GM23338 (cell line): ENCODE measurements around the gene ATG7. TPM values are rescaled to one million over a fixed set of nuclear protein-coding genes. Genes with fewer than 3 reads are reported as not detected.

Source experiments
- ATAC-seq: fragments of 200-7000 bp; cut with Tn5 transposase; 3 replicates; pipeline ENCODE4 v1.9.1; 2020
- DNase-seq: peaks from one replicate; pipeline ENCODE4 v3.0.0-alpha.2; 2015; ENCODE audit warnings: low spot score
- H2AFZ ChIP-seq: fragments of 200-600 bp; sonication (generic); 2 replicates; pipeline ENCODE4 v1.8.0; 2016; ENCODE audit warnings: antibody characterized with exemption, mild to moderate bottlenecking, moderate library complexity
- H3F3A ChIP-seq: fragments of 200-600 bp; sonication (generic); replicated peaks from 2 replicates; pipeline ENCODE4 v1.8.0; 2017; ENCODE audit warnings: antibody characterized with exemption, mixed run types, low read depth
- H3K27ac ChIP-seq: fragments of 200-600 bp; sonication (generic); 2 replicates; pipeline ENCODE4 v1.6.1; 2016; ENCODE audit warnings: low read depth
- H3K27me3 ChIP-seq: fragments of 200-600 bp; sonication (generic); 2 replicates; pipeline ENCODE4 v1.8.0; 2016; ENCODE audit warnings: mild to moderate bottlenecking, mixed run types, moderate library complexity; ENCODE audit not compliant: insufficient read depth
- H3K36me3 ChIP-seq: fragments of 200-600 bp; sonication (generic); 2 replicates; pipeline ENCODE4 v1.8.0; 2016; ENCODE audit warnings: mild to moderate bottlenecking; ENCODE audit not compliant: insufficient read depth
- H3K4me1 ChIP-seq: fragments of 200-600 bp; sonication (generic); 2 replicates; pipeline ENCODE4 v1.8.0; 2016; ENCODE audit warnings: mild to moderate bottlenecking, moderate library complexity; ENCODE audit not compliant: insufficient read depth
- H3K4me2 ChIP-seq: fragments of 200-600 bp; sonication (generic); 2 replicates; pipeline ENCODE4 v1.7.1; 2017; ENCODE audit warnings: mixed run types
- H3K4me3 ChIP-seq: fragments of 200-600 bp; sonication (generic); 2 replicates; pipeline ENCODE4 v1.6.1; 2016; ENCODE audit warnings: mixed run types
- H3K79me2 ChIP-seq: fragments of 200-600 bp; sonication (generic); replicated peaks from 2 replicates; pipeline ENCODE4 v1.8.0; 2017; ENCODE audit warnings: mild to moderate bottlenecking; ENCODE audit not compliant: insufficient read depth
- H3K9me2 ChIP-seq: fragments of 200-600 bp; sonication (generic); 2 replicates; pipeline ENCODE4 v1.8.0; 2017; ENCODE audit not compliant: insufficient read depth
- H4K20me1 ChIP-seq: fragments of 200-600 bp; sonication (generic); replicated peaks from 2 replicates; pipeline ENCODE4 v1.8.0; 2017; ENCODE audit warnings: mild to moderate bottlenecking; ENCODE audit not compliant: insufficient read depth
- H3K27ac Mint-ChIP-seq: 2 replicates; pipeline ENCODE4 v1.8.0; 2020; ENCODE audit warnings: inconsistent platforms, mild to moderate bottlenecking, moderate library complexity, mixed read lengths
- H3K27me3 Mint-ChIP-seq: 3 replicates; pipeline ENCODE4 v1.8.0; 2022; ENCODE audit warnings: low read depth, mild to moderate bottlenecking, moderate library complexity, mixed read lengths, inconsistent platforms; ENCODE audit not compliant: insufficient read depth, poor library complexity
- H3K36me3 Mint-ChIP-seq: 3 replicates; pipeline ENCODE4 v1.8.0; 2021; ENCODE audit warnings: low read depth, mild to moderate bottlenecking, inconsistent platforms, moderate library complexity, mixed read lengths
- H3K4me1 Mint-ChIP-seq: 3 replicates; pipeline ENCODE4 v1.8.0; 2020; ENCODE audit warnings: mild to moderate bottlenecking, inconsistent platforms, mixed read lengths
- H3K4me3 Mint-ChIP-seq: 3 replicates; pipeline ENCODE4 v1.8.0; 2021; ENCODE audit warnings: moderate library complexity, mild to moderate bottlenecking, inconsistent platforms, mixed read lengths
- H3K9me3 Mint-ChIP-seq: 3 replicates; pipeline ENCODE4 v1.8.0; 2020; ENCODE audit warnings: moderate library complexity, mild to moderate bottlenecking, inconsistent platforms, mixed read lengths
- CREB1 ChIP-seq: fragments of 250-450 bp; sonication (Bioruptor Pico); IDR thresholded peaks from 2 replicates; pipeline ENCODE4 v1.5.0; 2020; ENCODE audit warnings: low read depth, mild to moderate bottlenecking, moderate library complexity
- ETS1 ChIP-seq: IDR thresholded peaks from 2 replicates; pipeline ENCODE4 v1.6.1; 2016; ENCODE audit warnings: antibody characterized with exemption
- EZH2 ChIP-seq: fragments of 200-600 bp; sonication (generic); IDR thresholded peaks from one replicate; pipeline ENCODE4 v1.8.0; 2017; ENCODE audit warnings: antibody characterized with exemption, mild to moderate bottlenecking, low read depth; ENCODE audit not compliant: unreplicated experiment
- EZH2phosphoT487 ChIP-seq: fragments of 200-600 bp; sonication (generic); IDR thresholded peaks from one replicate; pipeline ENCODE4 v1.8.1; 2018; ENCODE audit warnings: antibody characterized with exemption; ENCODE audit not compliant: unreplicated experiment
- JUNB ChIP-seq: IDR thresholded peaks from one replicate; pipeline ENCODE4 v1.6.1; 2016; ENCODE audit warnings: antibody characterized with exemption; ENCODE audit not compliant: unreplicated experiment
- NANOG ChIP-seq: IDR thresholded peaks from 2 replicates; pipeline ENCODE4 v1.6.1; 2016; ENCODE audit warnings: antibody characterized with exemption, borderline replicate concordance
- POLR2AphosphoS5 ChIP-seq: IDR thresholded peaks from 2 replicates; pipeline ENCODE4 v1.6.1; 2016; ENCODE audit warnings: antibody characterized with exemption, low read depth
- REST ChIP-seq: IDR thresholded peaks from one replicate; pipeline ENCODE4 v1.6.1; 2018; ENCODE audit warnings: antibody characterized with exemption; ENCODE audit not compliant: unreplicated experiment
- STAT1 ChIP-seq: IDR thresholded peaks from one replicate; pipeline ENCODE4 v1.6.1; 2016; ENCODE audit warnings: antibody characterized with exemption; ENCODE audit not compliant: unreplicated experiment
- ZNF114 ChIP-seq: fragments of 250-450 bp; sonication (Bioruptor Pico); IDR thresholded peaks from 2 replicates; pipeline ENCODE4 v1.5.0; 2020; ENCODE audit warnings: mild to moderate bottlenecking, moderate library complexity
- ZNF331 ChIP-seq: fragments of 250-450 bp; sonication (Bioruptor Pico); IDR thresholded peaks from 2 replicates; pipeline ENCODE4 v1.5.0; 2020; ENCODE audit warnings: low read depth, mild to moderate bottlenecking, moderate library complexity
- polyA plus RNA-seq: library from polyadenylated mRNA; unstranded; fragments of >200 nt; fragmentation: Nextera tagmentation; extraction: Ambion mirVana; gene quantifications from 2 replicates; pipeline ENCODE4 v1.2.1, GENCODE V29; 2016
- total RNA-seq: library from RNA; depleted of rRNA; stranded (reverse); fragments of >200 nt; shearing (Covaris generic); gene quantifications from 2 replicates; pipeline ENCODE4 v1.2.3, GENCODE V29; 2014
- TF ChIP-seq, protein P1 (sequence below), 2 experiments: fragments of 200-600 bp in 1 of 2; sonication (generic) in 1 of 2; conservative IDR thresholded peaks; 2 replicates each; pipeline versions ENCODE4 v1.5.1 to v1.6.1; 2016 to 2017; ENCODE audit warnings: antibody characterized with exemption in 2 of 2, low read depth in 2 of 2, mild to moderate bottlenecking in 2 of 2, moderate library complexity in 1 of 2
- TF ChIP-seq, protein P2 (sequence below): fragments of 250-450 bp; sonication (Bioruptor Pico); IDR thresholded peaks from 2 replicates; pipeline ENCODE4 v1.5.0; 2020; ENCODE audit warnings: mild to moderate bottlenecking, moderate library complexity

Gene ATG7
- total and polyA plus RNA-seq, 2 experiments from 2014 or later = 16.2 to 36.7 TPM

DNA sequence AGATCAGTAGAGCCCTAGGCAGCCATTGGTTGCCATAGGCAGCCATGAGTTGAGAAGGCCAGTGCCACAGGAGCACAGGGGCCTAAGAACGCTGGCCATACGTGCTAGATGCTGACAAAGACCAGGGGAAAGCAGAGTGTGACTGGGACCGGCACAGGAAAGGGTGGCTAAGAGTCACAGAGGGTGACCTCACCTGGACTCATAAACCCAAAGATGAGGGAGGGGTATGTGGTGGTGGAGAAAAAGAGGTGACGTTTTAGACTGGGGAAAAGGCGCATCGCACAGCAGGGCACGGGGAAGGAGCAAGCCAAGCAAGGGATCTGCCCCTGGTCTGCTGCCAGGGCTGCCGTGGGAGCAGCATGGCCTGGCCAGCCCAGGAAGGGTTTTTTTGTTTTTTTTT is 249.0 kb downstream of the ATG7 start:
- Mint-ChIP-seq H3K4me1 (peaks cover 7% of the 10 kb centered on the region; the same call in 2 of the 3 replicates), H3K4me3 (no peak overlapping the region), H3K27ac (peak overlapping the region; percentile 18; the same call in 1 of the 2 replicates), H3K36me3 (no peaks in the 10 kb centered on the region), H3K27me3 (peaks cover 6% of the 10 kb centered on the region), H3K9me3 (no peaks in the 10 kb centered on the region)
- ATAC-seq = no peak
- Histone ChIP-seq H3F3A (no peaks in the 10 kb centered on the region), H3K4me2 (no peak overlapping the region), H4K20me1 (no peaks in the 10 kb centered on the region), H3K4me3 (no peak overlapping the region), H3K27me3 (no peaks in the 10 kb centered on the region), H3K36me3 (no peaks in the 10 kb centered on the region), H3K27ac (no peak overlapping the region), H2AFZ (no peak overlapping the region), H3K9me2 (no peaks in the 10 kb centered on the region), H3K79me2 (no peaks in the 10 kb centered on the region), H3K4me1 (no peaks in the 10 kb centered on the region)
- TF ChIP-seq EZH2phosphoT487 (no peak), EZH2 (no peak), REST (no peak), CREB1 (no peak), STAT1 (no peak), JUNB (no peak), ZNF114 (CRISPR knock-in tag) (no peak), ETS1 (no peak), ZNF331 (no peak), NANOG (no peak), POLR2AphosphoS5 (no peak)
- TF ChIP-seq, protein P1, sequence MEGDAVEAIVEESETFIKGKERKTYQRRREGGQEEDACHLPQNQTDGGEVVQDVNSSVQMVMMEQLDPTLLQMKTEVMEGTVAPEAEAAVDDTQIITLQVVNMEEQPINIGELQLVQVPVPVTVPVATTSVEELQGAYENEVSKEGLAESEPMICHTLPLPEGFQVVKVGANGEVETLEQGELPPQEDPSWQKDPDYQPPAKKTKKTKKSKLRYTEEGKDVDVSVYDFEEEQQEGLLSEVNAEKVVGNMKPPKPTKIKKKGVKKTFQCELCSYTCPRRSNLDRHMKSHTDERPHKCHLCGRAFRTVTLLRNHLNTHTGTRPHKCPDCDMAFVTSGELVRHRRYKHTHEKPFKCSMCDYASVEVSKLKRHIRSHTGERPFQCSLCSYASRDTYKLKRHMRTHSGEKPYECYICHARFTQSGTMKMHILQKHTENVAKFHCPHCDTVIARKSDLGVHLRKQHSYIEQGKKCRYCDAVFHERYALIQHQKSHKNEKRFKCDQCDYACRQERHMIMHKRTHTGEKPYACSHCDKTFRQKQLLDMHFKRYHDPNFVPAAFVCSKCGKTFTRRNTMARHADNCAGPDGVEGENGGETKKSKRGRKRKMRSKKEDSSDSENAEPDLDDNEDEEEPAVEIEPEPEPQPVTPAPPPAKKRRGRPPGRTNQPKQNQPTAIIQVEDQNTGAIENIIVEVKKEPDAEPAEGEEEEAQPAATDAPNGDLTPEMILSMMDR (conservative IDR thresholded peaks at IDR 0.05; ENCODE audit: low read depth in 2 of 2) = no peak
- TF ChIP-seq, protein P2, sequence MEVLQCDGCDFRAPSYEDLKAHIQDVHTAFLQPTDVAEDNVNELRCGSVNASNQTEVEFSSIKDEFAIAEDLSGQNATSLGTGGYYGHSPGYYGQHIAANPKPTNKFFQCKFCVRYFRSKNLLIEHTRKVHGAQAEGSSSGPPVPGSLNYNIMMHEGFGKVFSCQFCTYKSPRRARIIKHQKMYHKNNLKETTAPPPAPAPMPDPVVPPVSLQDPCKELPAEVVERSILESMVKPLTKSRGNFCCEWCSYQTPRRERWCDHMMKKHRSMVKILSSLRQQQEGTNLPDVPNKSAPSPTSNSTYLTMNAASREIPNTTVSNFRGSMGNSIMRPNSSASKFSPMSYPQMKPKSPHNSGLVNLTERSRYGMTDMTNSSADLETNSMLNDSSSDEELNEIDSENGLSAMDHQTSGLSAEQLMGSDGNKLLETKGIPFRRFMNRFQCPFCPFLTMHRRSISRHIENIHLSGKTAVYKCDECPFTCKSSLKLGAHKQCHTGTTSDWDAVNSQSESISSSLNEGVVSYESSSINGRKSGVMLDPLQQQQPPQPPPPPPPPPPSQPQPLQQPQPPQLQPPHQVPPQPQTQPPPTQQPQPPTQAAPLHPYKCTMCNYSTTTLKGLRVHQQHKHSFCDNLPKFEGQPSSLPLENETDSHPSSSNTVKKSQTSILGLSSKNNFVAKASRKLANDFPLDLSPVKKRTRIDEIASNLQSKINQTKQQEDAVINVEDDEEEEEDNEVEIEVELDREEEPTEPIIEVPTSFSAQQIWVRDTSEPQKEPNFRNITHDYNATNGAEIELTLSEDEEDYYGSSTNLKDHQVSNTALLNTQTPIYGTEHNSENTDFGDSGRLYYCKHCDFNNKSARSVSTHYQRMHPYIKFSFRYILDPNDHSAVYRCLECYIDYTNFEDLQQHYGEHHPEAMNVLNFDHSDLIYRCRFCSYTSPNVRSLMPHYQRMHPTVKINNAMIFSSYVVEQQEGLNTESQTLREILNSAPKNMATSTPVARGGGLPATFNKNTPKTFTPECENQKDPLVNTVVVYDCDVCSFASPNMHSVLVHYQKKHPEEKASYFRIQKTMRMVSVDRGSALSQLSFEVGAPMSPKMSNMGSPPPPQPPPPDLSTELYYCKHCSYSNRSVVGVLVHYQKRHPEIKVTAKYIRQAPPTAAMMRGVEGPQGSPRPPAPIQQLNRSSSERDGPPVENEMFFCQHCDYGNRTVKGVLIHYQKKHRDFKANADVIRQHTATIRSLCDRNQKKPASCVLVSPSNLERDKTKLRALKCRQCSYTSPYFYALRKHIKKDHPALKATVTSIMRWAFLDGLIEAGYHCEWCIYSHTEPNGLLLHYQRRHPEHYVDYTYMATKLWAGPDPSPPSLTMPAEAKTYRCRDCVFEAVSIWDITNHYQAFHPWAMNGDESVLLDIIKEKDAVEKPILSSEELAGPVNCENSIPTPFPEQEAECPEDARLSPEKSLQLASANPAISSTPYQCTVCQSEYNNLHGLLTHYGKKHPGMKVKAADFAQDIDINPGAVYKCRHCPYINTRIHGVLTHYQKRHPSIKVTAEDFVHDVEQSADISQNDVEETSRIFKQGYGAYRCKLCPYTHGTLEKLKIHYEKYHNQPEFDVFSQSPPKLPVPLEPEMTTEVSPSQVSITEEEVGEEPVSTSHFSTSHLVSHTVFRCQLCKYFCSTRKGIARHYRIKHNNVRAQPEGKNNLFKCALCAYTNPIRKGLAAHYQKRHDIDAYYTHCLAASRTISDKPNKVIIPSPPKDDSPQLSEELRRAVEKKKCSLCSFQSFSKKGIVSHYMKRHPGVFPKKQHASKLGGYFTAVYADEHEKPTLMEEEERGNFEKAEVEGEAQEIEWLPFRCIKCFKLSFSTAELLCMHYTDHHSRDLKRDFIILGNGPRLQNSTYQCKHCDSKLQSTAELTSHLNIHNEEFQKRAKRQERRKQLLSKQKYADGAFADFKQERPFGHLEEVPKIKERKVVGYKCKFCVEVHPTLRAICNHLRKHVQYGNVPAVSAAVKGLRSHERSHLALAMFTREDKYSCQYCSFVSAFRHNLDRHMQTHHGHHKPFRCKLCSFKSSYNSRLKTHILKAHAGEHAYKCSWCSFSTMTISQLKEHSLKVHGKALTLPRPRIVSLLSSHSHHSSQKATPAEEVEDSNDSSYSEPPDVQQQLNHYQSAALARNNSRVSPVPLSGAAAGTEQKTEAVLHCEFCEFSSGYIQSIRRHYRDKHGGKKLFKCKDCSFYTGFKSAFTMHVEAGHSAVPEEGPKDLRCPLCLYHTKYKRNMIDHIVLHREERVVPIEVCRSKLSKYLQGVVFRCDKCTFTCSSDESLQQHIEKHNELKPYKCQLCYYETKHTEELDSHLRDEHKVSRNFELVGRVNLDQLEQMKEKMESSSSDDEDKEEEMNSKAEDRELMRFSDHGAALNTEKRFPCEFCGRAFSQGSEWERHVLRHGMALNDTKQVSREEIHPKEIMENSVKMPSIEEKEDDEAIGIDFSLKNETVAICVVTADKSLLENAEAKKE (CRISPR knock-in tag) = no peak
- no peak for DNase-seq
